H1 (cell line): ENCODE data around the gene IPO13. TPM values are rescaled to one million over a fixed set of nuclear protein-coding genes. Genes with fewer than 3 reads are reported as not detected.

ENCODE experiments used
- BCL11A ChIP-seq, 2 experiments: IDR thresholded peaks; one replicate each; pipeline ENCODE4 v1.6.1; 2011; ENCODE audit warnings: low read depth in 2 of 2, low read length in 2 of 2, mild to moderate bottlenecking in 2 of 2
- HDAC2 ChIP-seq, 2 experiments: fragments of 300-600 bp in 1 of 2; sonication (generic) in 1 of 2; IDR thresholded peaks; 2 replicates each; pipeline ENCODE4 v1.6.1; 2011 to 2012; ENCODE audit warnings: low read depth in 2 of 2, low read length in 2 of 2, mild to moderate bottlenecking in 2 of 2, moderate library complexity in 2 of 2, borderline replicate concordance in 1 of 2, inconsistent platforms in 1 of 2
- RAD21 ChIP-seq, 2 experiments: IDR thresholded peaks in 1 of 2; conservative IDR thresholded peaks in 1 of 2; 2 replicates each; pipeline ENCODE4 v1.6.1; 2011; ENCODE audit warnings: low read depth in 2 of 2, low read length in 2 of 2, improper control_type of control experiment in 1 of 2, inconsistent platforms in 1 of 2, mild to moderate bottlenecking in 1 of 2, moderate library complexity in 1 of 2
- SAP30 ChIP-seq: fragments of 300-600 bp; sonication (generic); IDR thresholded peaks from 2 replicates; pipeline ENCODE4 v1.7.1; 2012; ENCODE audit warnings: low read length, moderate library complexity, mild to moderate bottlenecking, inconsistent platforms; ENCODE audit not compliant: insufficient read depth, insufficient replicate concordance
- polyA plus RNA-seq, 7 experiments: library from polyadenylated mRNA; depleted of rRNA in 3 of 7; stranded (reverse) in 5 of 7; unstranded in 2 of 7; fragments of >200 nt in 5 of 7; fragments of 200-250 nt in 2 of 7; gene quantifications; 1 replicate in 5 of 7; 2 replicates in 1 of 7; 4 replicates in 1 of 7; pipeline versions ENCODE4 v1.2.1 to v1.2.3, GENCODE V29; 2011 to 2013; ENCODE audit warnings: missing spikeins in 2 of 7, mixed read lengths in 2 of 7
- total RNA-seq: library from RNA; stranded (reverse); fragmentation: NEBNext Ultra II Directional; extraction: Animal tissue kit (Norgen Biotek cat#: 25700); gene quantifications from 2 replicates; pipeline ENCODE4 v1.2.1, GENCODE V29; 2021

The IPO13 gene
- total and polyA plus RNA-seq, 2 of the 8 experiments (the other 6 are each of a cell fraction or from before 2014, with no cell fraction given), result 23.0 to 27.0 TPM

- TF ChIP-seq BCL11A (IDR thresholded peaks at IDR 0.05; ENCODE audit: low read depth in 2 of 2, low read length in 2 of 2) (no peak), HDAC2 (IDR thresholded peaks at IDR 0.05; ENCODE audit: borderline replicate concordance in 1 of 2, low read depth in 2 of 2, low read length in 2 of 2) (no peak), SAP30 (no peak), RAD21 (IDR thresholded peaks at IDR 0.05 in 1 of 2, conservative IDR thresholded peaks at IDR 0.05 in 1 of 2; ENCODE audit: low read depth in 2 of 2, low read length in 2 of 2) (peak; percentile 43 to 64; a peak in 3 of 4 replicates)
Observed at GRCh38 chr1:43930168-43930948, 16.4 kb upstream of the IPO13 start (continued).
